SK-N-SH treated with all-trans-retinoic acid at 6 μM for 48 hours (cell line): ENCODE data around the gene DPYSL4.

ENCODE experiments used
- ATAC-seq: fragments of 200-7000 bp; cut with Tn5 transposase; 3 replicates; pipeline ENCODE4 v1.9.1; 2020; ENCODE audit warnings: mild to moderate bottlenecking, moderate library complexity
- ARNTL ChIP-seq: fragments of 450-650 bp; formaldehyde crosslinking; IDR thresholded peaks from 2 replicates; pipeline ENCODE4 v1.5.0; 2020; ENCODE audit warnings: low read depth, mild to moderate bottlenecking, moderate library complexity, borderline replicate concordance
- BACH2 ChIP-seq: fragments of 250-450 bp; sonication (Bioruptor Pico); IDR thresholded peaks from 2 replicates; pipeline ENCODE4 v1.9.0; 2021; ENCODE audit warnings: mild to moderate bottlenecking, borderline replicate concordance
- CSDC2 ChIP-seq: fragments of 250-450 bp; sonication (Bioruptor Pico); IDR thresholded peaks from 2 replicates; pipeline ENCODE4 v1.5.0; 2020; ENCODE audit warnings: mild to moderate bottlenecking, moderate library complexity
- CSRNP3 ChIP-seq: fragments of 250-450 bp; sonication (Bioruptor Pico); IDR thresholded peaks from 2 replicates; pipeline ENCODE4 v1.5.1; 2021; ENCODE audit warnings: mild to moderate bottlenecking, moderate library complexity
- ESRRG ChIP-seq: fragments of 250-450 bp; sonication (Bioruptor Pico); IDR thresholded peaks from 2 replicates; pipeline ENCODE4 v1.6.1; 2021; ENCODE audit warnings: mild to moderate bottlenecking
- GLIS3 ChIP-seq: fragments of 250-450 bp; sonication (Bioruptor Pico); IDR thresholded peaks from 2 replicates; pipeline ENCODE4 v1.5.0; 2020; ENCODE audit warnings: mild to moderate bottlenecking, moderate library complexity
- ISL1 ChIP-seq: fragments of 250-450 bp; sonication (Bioruptor Pico); IDR thresholded peaks from 2 replicates; pipeline ENCODE4 v2.1.2; 2022; ENCODE audit warnings: mild to moderate bottlenecking, moderate library complexity
- OSR1 ChIP-seq: fragments of 250-450 bp; sonication (Bioruptor Pico); IDR thresholded peaks from 2 replicates; pipeline ENCODE4 v1.8.0; 2022; ENCODE audit warnings: moderate library complexity, mild to moderate bottlenecking, inconsistent platforms
- PPARA ChIP-seq: fragments of 250-450 bp; sonication (Bioruptor Pico); IDR thresholded peaks from 2 replicates; pipeline ENCODE4 v1.5.0; 2020; ENCODE audit warnings: mild to moderate bottlenecking, borderline replicate concordance
- RARB ChIP-seq: fragments of 250-450 bp; sonication (Bioruptor Pico); IDR thresholded peaks from 2 replicates; pipeline ENCODE4 v1.8.0; 2021; ENCODE audit warnings: mild to moderate bottlenecking, moderate library complexity
- SNAI2 ChIP-seq: fragments of 250-450 bp; sonication (Bioruptor Pico); IDR thresholded peaks from 2 replicates; pipeline ENCODE4 v1.5.0; 2020; ENCODE audit warnings: mild to moderate bottlenecking, moderate library complexity
- TCF4 ChIP-seq: fragments of 250-450 bp; sonication (Bioruptor Pico); IDR thresholded peaks from 2 replicates; pipeline ENCODE4 v1.8.0; 2021; ENCODE audit warnings: mild to moderate bottlenecking, moderate library complexity, borderline replicate concordance
- TOX ChIP-seq: fragments of 250-450 bp; sonication (Bioruptor Pico); IDR thresholded peaks from 2 replicates; pipeline ENCODE4 v1.8.0; 2021; ENCODE audit warnings: mild to moderate bottlenecking, moderate library complexity, borderline replicate concordance
- TSHZ2 ChIP-seq: fragments of 250-450 bp; sonication (Bioruptor Pico); IDR thresholded peaks from 2 replicates; pipeline ENCODE4 v1.5.0; 2020; ENCODE audit warnings: mild to moderate bottlenecking, moderate library complexity
- ZFP3 ChIP-seq: fragments of 250-450 bp; sonication (Bioruptor Pico); IDR thresholded peaks from 2 replicates; pipeline ENCODE4 v1.5.0; 2020; ENCODE audit warnings: mild to moderate bottlenecking, moderate library complexity
- ZFP30 ChIP-seq: fragments of 450-650 bp; formaldehyde crosslinking; IDR thresholded peaks from 2 replicates; pipeline ENCODE4 v1.5.0; 2022; ENCODE audit warnings: mild to moderate bottlenecking, moderate library complexity
- ZNF565 ChIP-seq: fragments of 450-650 bp; formaldehyde crosslinking; conservative IDR thresholded peaks from 2 replicates; pipeline ENCODE4 v1.5.0; 2020; ENCODE audit warnings: low read depth, mild to moderate bottlenecking, moderate library complexity
- ZNF70 ChIP-seq: fragments of 450-650 bp; formaldehyde crosslinking; IDR thresholded peaks from 2 replicates; pipeline ENCODE4 v1.5.0; 2020; ENCODE audit warnings: mild to moderate bottlenecking, moderate library complexity
- ZNF8 ChIP-seq: fragments of 450-650 bp; formaldehyde crosslinking; IDR thresholded peaks from 2 replicates; pipeline ENCODE4 v1.5.0; 2020; ENCODE audit warnings: mild to moderate bottlenecking, moderate library complexity
- TF ChIP-seq, protein P1 (sequence below): fragments of 250-450 bp; sonication (Bioruptor Pico); IDR thresholded peaks from 2 replicates; pipeline ENCODE4 v1.8.0; 2020; ENCODE audit warnings: mild to moderate bottlenecking, moderate library complexity, borderline replicate concordance
- TF ChIP-seq, protein P2 (sequence below): fragments of 250-450 bp; sonication (Bioruptor Pico); IDR thresholded peaks from 2 replicates; pipeline ENCODE4 v1.8.0; 2021; ENCODE audit warnings: low read depth, mild to moderate bottlenecking, moderate library complexity, borderline replicate concordance
- TF ChIP-seq, protein P3 (sequence below): fragments of 250-450 bp; sonication (Bioruptor Pico); IDR thresholded peaks from 2 replicates; pipeline ENCODE4 v1.5.1; 2020; ENCODE audit warnings: low read depth, mild to moderate bottlenecking, moderate library complexity

DPYSL4 gene

GRCh38 chr10:132169766-132170560 is 16.8 kb upstream of the DPYSL4 start:
- TF ChIP-seq ARNTL (CRISPR knock-in tag): no peak
- no peak for TF ChIP-seq ZFP3 (CRISPR knock-in tag)
- TF ChIP-seq ZNF70 (CRISPR knock-in tag): no peak
- TF ChIP-seq CSDC2 (CRISPR knock-in tag): no peak
- TF ChIP-seq, protein P1, sequence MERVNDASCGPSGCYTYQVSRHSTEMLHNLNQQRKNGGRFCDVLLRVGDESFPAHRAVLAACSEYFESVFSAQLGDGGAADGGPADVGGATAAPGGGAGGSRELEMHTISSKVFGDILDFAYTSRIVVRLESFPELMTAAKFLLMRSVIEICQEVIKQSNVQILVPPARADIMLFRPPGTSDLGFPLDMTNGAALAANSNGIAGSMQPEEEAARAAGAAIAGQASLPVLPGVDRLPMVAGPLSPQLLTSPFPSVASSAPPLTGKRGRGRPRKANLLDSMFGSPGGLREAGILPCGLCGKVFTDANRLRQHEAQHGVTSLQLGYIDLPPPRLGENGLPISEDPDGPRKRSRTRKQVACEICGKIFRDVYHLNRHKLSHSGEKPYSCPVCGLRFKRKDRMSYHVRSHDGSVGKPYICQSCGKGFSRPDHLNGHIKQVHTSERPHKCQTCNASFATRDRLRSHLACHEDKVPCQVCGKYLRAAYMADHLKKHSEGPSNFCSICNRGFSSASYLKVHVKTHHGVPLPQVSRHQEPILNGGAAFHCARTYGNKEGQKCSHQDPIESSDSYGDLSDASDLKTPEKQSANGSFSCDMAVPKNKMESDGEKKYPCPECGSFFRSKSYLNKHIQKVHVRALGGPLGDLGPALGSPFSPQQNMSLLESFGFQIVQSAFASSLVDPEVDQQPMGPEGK (CRISPR knock-in tag): no peak
- no peak for TF ChIP-seq CSRNP3 (CRISPR knock-in tag)
- TF ChIP-seq, protein P2, sequence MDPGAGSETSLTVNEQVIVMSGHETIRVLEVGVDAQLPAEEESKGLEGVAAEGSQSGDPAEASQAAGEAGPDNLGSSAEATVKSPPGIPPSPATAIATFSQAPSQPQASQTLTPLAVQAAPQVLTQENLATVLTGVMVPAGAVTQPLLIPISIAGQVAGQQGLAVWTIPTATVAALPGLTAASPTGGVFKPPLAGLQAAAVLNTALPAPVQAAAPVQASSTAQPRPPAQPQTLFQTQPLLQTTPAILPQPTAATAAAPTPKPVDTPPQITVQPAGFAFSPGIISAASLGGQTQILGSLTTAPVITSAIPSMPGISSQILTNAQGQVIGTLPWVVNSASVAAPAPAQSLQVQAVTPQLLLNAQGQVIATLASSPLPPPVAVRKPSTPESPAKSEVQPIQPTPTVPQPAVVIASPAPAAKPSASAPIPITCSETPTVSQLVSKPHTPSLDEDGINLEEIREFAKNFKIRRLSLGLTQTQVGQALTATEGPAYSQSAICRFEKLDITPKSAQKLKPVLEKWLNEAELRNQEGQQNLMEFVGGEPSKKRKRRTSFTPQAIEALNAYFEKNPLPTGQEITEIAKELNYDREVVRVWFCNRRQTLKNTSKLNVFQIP (CRISPR knock-in tag): no peak
- no peak for TF ChIP-seq TOX
- no peak for TF ChIP-seq ESRRG (CRISPR knock-in tag)
- TF ChIP-seq GLIS3 (CRISPR knock-in tag): no peak
- no peak for TF ChIP-seq ZNF8 (CRISPR knock-in tag)
- no peak for TF ChIP-seq RARB
- TF ChIP-seq OSR1 (CRISPR knock-in tag): no peak
- TF ChIP-seq, all 23 proteins: peak for 0
- no peak for ATAC-seq

DNA sequence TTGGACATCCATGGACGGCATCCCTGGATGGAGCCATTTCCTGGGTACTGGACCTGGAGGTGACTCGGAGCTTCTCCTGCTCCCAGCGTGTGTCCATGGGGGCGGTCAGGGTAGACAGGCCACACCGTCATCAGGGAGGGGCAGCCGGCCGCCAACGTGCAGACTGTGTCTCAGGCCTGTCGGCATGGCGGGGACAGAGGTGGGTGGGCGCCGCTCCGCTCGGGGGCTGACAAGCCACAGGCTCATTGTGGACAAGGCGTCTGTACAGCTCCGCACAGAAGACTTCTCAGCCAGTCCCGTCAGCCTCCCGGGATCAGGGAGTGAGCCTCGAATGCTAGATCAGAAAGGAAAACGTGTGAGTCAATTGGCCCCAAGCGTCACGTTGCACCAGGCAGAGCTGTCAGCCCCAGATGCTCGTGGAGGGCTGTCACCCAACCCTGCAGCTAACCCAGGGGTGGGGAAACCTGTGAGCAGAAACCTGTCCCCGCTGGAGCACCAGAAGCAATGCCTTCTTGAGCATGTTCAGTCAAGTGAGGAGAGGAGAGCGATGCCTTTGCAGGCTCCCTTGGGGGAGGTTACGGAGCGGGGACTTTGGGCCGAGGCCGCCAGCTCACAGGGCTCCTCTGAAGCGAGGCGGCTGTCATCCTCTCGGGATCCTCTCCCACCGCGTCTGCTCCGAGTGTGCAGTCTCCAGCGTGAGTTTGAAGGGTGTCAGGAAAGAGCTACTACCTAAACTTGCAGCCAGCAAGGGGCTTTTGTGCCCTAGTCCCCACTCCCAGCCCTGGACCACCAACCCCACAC is 16.0 kb upstream of the DPYSL4 start:
- ATAC-seq: no peak

More for the DNA sequence above, 16.0 kb upstream of the DPYSL4 start:
- TF ChIP-seq, protein P3, sequence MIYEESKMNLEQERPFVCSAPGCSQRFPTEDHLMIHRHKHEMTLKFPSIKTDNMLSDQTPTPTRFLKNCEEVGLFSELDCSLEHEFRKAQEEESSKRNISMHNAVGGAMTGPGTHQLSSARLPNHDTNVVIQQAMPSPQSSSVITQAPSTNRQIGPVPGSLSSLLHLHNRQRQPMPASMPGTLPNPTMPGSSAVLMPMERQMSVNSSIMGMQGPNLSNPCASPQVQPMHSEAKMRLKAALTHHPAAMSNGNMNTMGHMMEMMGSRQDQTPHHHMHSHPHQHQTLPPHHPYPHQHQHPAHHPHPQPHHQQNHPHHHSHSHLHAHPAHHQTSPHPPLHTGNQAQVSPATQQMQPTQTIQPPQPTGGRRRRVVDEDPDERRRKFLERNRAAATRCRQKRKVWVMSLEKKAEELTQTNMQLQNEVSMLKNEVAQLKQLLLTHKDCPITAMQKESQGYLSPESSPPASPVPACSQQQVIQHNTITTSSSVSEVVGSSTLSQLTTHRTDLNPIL (CRISPR knock-in tag): no peak
- TF ChIP-seq TCF4 (CRISPR knock-in tag): no peak
- TF ChIP-seq ARNTL (CRISPR knock-in tag): no peak
- TF ChIP-seq, protein P2 (CRISPR knock-in tag): no peak
- TF ChIP-seq, protein P1 (CRISPR knock-in tag): no peak
- TF ChIP-seq ZNF565 (CRISPR knock-in tag): no peak
- no peak for TF ChIP-seq RARB
- TF ChIP-seq BACH2 (CRISPR knock-in tag): no peak
- TF ChIP-seq ISL1 (CRISPR knock-in tag): no peak
- no peak for TF ChIP-seq PPARA (CRISPR knock-in tag)
- no peak for TF ChIP-seq ESRRG (CRISPR knock-in tag)
- no peak for TF ChIP-seq ZFP3 (CRISPR knock-in tag)
- TF ChIP-seq TSHZ2 (CRISPR knock-in tag): no peak
- no peak for TF ChIP-seq ZNF8 (CRISPR knock-in tag)
- TF ChIP-seq TOX: no peak
- TF ChIP-seq ZFP30 (CRISPR knock-in tag): no peak
- no peak for TF ChIP-seq SNAI2 (CRISPR knock-in tag)
- TF ChIP-seq OSR1 (CRISPR knock-in tag): no peak
- no peak for TF ChIP-seq ZNF70 (CRISPR knock-in tag)
